ENCODE measurements around the gene ANKK1. TPM values are rescaled to one million over a fixed set of nuclear protein-coding genes. Genes with fewer than 3 reads are reported as not detected.

Gene ANKK1
- total RNA-seq, 1 donor from 2014 or later = 0.17 TPM

DNA sequence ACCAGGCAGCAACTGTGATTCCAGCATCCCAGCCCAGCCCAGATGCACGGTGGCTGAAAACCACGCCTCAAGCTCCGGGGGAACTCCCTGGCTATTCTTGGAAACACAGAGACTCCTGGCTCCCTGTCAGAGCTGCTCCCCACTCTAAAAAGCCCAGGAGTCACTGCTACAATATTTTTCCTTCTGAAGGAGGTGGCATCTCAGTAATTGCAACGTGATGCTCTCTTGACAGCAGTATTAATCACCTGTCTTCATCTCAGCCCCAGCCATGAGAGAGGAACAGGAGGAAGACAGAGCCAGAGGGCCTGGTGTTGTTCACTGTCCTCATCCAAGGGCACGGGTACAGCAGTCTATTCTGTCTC, 60.7 kb downstream of the ANKK1 start:
- no peak overlapping the region for H3K4me3 ChIP-seq (ENCODE audit: low read depth, low read length)
- DNase-seq (ENCODE audit: low read depth) = no peak
- TF ChIP-seq, protein P1, sequence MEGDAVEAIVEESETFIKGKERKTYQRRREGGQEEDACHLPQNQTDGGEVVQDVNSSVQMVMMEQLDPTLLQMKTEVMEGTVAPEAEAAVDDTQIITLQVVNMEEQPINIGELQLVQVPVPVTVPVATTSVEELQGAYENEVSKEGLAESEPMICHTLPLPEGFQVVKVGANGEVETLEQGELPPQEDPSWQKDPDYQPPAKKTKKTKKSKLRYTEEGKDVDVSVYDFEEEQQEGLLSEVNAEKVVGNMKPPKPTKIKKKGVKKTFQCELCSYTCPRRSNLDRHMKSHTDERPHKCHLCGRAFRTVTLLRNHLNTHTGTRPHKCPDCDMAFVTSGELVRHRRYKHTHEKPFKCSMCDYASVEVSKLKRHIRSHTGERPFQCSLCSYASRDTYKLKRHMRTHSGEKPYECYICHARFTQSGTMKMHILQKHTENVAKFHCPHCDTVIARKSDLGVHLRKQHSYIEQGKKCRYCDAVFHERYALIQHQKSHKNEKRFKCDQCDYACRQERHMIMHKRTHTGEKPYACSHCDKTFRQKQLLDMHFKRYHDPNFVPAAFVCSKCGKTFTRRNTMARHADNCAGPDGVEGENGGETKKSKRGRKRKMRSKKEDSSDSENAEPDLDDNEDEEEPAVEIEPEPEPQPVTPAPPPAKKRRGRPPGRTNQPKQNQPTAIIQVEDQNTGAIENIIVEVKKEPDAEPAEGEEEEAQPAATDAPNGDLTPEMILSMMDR (conservative IDR thresholded peaks at IDR 0.05; ENCODE audit: low read depth, low read length) = no peak

DNA sequence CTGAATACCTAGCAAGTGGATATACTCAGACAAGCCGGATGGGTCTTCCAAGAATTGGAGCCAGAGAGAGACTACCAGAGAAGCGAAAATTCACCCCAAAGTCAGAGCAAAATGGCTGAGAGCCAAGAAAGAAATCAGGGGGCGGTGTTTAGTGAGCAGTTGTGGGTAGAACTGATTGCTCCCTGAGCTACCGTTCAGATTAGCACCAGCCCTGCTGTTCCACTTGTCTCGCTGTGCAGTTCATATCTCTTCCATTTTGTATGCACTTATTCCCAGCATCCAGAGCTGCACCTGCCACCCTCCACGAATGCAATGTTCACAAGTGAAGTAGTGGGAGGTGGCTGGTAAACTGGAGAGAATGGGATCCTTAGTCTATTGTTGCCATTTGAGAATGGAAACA, 62.2 kb downstream of the ANKK1 start:
- TF ChIP-seq, protein P1 (conservative IDR thresholded peaks at IDR 0.05; ENCODE audit: low read depth, low read length) = no peak

More for the DNA sequence above, 62.2 kb downstream of the ANKK1 start:
- no peak overlapping the region for H3K4me3 ChIP-seq (ENCODE audit: low read depth, low read length)
- DNase-seq (ENCODE audit: low read depth) = no peak

Other genes with a start within 250 kb of the ANKK1 start
- 6.9 and 8.4 TPM in 2 replicates for gene TTC12, start 73.2 kb upstream of the ANKK1 start, total RNA-seq
- not detected in 2 replicates for gene DRD2, start 87.6 kb downstream of the ANKK1 start, total RNA-seq

Measured in epithelial cell of proximal tubule (primary cell).